Pancreas (tissue), 10 donors: ENCODE measurements around the gene KRT71. TPM values are rescaled to one million over a fixed set of nuclear protein-coding genes. Genes with fewer than 3 reads are reported as not detected.
A peak's percentile ranks its signal among the peaks of the same experiment; 100 is the strongest.

Experiments
- ATAC-seq, 4 donors: fragments of 200-7000 bp; cut with Tn5 transposase; one replicate each; pipeline versions ENCODE4 v1.8.0 to v1.9.1; 2020; ENCODE audit warnings: mild to moderate bottlenecking in 4 of 4, moderate library complexity in 4 of 4
- DNase-seq, 6 donors: peaks; one replicate each; pipeline ENCODE4 v3.0.0-alpha.2; 2020
- FAIRE-seq: peaks from 2 replicates; lab custom pipeline; 2012; peaks lifted over from hg19 to GRCh38; lab: Jason Lieb, UNC
- H3K27ac ChIP-seq, 4 donors: fragments of 200-600 bp; sonication (generic); 1 replicate in 3 of 4; 2 replicates in 1 of 4; pipeline versions ENCODE4 v1.5.0 to v1.8.0; 2020
- H3K27me3 ChIP-seq, 4 donors: fragments of 200-600 bp; one replicate each; pipeline ENCODE4 v1.8.0; 2021
- H3K36me3 ChIP-seq, 3 donors: fragments of 200-600 bp; sonication (generic) in 1 of 3; one replicate each; pipeline versions ENCODE4 v1.5.0 to v1.8.0; 2020 to 2021
- H3K4me1 ChIP-seq, 3 donors: fragments of 200-600 bp; one replicate each; pipeline ENCODE4 v1.8.0; 2021
- H3K4me3 ChIP-seq, 4 donors: fragments of 200-600 bp; sonication (generic) in 2 of 4; one replicate each; pipeline versions ENCODE4 v1.5.0 to v1.8.0; 2020 to 2021
- H3K9me3 ChIP-seq, 4 donors: fragments of 200-600 bp; one replicate each; pipeline ENCODE4 v1.8.0; 2021
- CTCF ChIP-seq, 4 donors: fragments of 200-600 bp; sonication (generic) in 3 of 4; IDR thresholded peaks; one replicate each; pipeline versions ENCODE4 v1.5.0 to v1.8.0; 2021; ENCODE audit warnings: antibody characterized with exemption in 4 of 4
- WGBS, 2 donors: extraction: QIAGEN DNeasy Blood & Tissue Kit; methylation state at CpG; one replicate each; pipeline ENCODE4 v1.1.7; 2013; 5-methylcytosine and 5-hydroxymethylcytosine counted together
- intact Hi-C, 3 donors: fragments of 100-400 bp; cut with DNase I; formaldehyde crosslinking; loops; one replicate each; pipeline versions ENCODE4 v1.11.1 to v1.14.2; 2022
- polyA plus RNA-seq, 2 donors: library from polyadenylated mRNA; stranded (reverse); fragments of 200-250 nt; gene quantifications; one replicate each; pipeline ENCODE4 v1.2.3, GENCODE V29; 2013
- total RNA-seq, 6 donors: library from RNA; stranded (reverse); fragmentation: NEBNext Ultra II Directional in 4 of 6; extraction: Animal tissue kit (Norgen Biotek cat#: 25700) in 4 of 6; gene quantifications; one replicate each; pipeline versions ENCODE4 v1.2.1 to v1.2.4, GENCODE V29; 2021 to 2023
- donor health status: healthy with polysubstance abuse.
- donor health status: DM: no; HTN: no; CAD: no; lungs with moderate emphysema.
- donor health status: DM: no; HTN: no; CAD: no.
- donor health status: control.
- donor health status: control.
- donor health status: Bipolar disorder and iron deficiency.
- donor health status: DM: yes; HTN: yes; CAD: no.
- donor health status: DM: no; HTN: no; CAD: no.
- donor health status: DM: no; HTN: no; CAD: no.
- donor health status: DM: yes; HTN: yes; CAD: no.

The KRT71 gene
- total and polyA plus RNA-seq, 8 donors = not detected

- Histone ChIP-seq H3K36me3 (no peaks in the 10 kb centered on the region), H3K4me3 (no peak overlapping the region), H3K9me3 (no peaks in the 10 kb centered on the region), H3K27ac (no peak overlapping the region), H3K27me3 (no peaks in the 10 kb centered on the region), H3K4me1 (no peaks in the 10 kb centered on the region)
- ATAC-seq (no peak), FAIRE-seq (no peak), DNase-seq (no peak)
- WGBS, 2 donors = 34 to 52% methylated on average over 2 of the region's 2 CpGs
- no peak for TF ChIP-seq CTCF (IDR thresholded peaks at IDR 0.05)
- intact Hi-C loops = loop anchor here (5.0 to 10.0 kb wide), 4 partner anchors 285 to 402 kb away; no protein-coding TSS in a partner anchor
Observed at GRCh38 chr12:52582486-52582885, 29.5 kb upstream of the KRT71 start.

- ATAC-seq (peak in 1 of 4 donors; percentile 48), DNase-seq (no peak), FAIRE-seq (no peak)
- H3K9me3 ChIP-seq = no peaks in the 10 kb centered on the region
- no peak overlapping the region for H3K4me3 ChIP-seq
- no peaks in the 10 kb centered on the region for H3K36me3 ChIP-seq
- no peak for TF ChIP-seq CTCF (IDR thresholded peaks at IDR 0.05)
- 36 to 44% methylated on average over 6 of the region's 6 CpGs for WGBS, 2 donors
- no peak overlapping the region for H3K27ac ChIP-seq
- H3K27me3 ChIP-seq = no peaks in the 10 kb centered on the region
- intact Hi-C loops = loop anchor here (5.0 to 10.0 kb wide), 4 partner anchors 286 to 403 kb away; no protein-coding TSS in a partner anchor
- no peaks in the 10 kb centered on the region for H3K4me1 ChIP-seq
Observed at GRCh38 chr12:52581481-52581880, 28.5 kb upstream of the KRT71 start.

GRCh38 chr12:52581066-52581465 is 28.1 kb upstream of the KRT71 start:
- intact Hi-C loops = loop anchor here (5.0 to 10.0 kb wide), 4 partner anchors 286 to 404 kb away; no protein-coding TSS in a partner anchor
- 71 to 83% methylated on average over 7 of the region's 7 CpGs for WGBS, 2 donors
- no peaks in the 10 kb centered on the region for H3K27me3 ChIP-seq
- TF ChIP-seq CTCF (IDR thresholded peaks at IDR 0.05) = no peak
- no peaks in the 10 kb centered on the region for H3K36me3 ChIP-seq
- DNase-seq = no peak
- no peak for FAIRE-seq
- no peak overlapping the region for H3K4me3 ChIP-seq
- no peak overlapping the region for H3K27ac ChIP-seq
- no peak for ATAC-seq
- H3K4me1 ChIP-seq = no peaks in the 10 kb centered on the region
- H3K9me3 ChIP-seq = no peaks in the 10 kb centered on the region

- DNase-seq (no peak), ATAC-seq (no peak), FAIRE-seq (no peak)
- WGBS, 2 donors = 79 to 82% methylated on average over 1 of the region's 1 CpG
- Histone ChIP-seq H3K4me3 (no peak overlapping the region), H3K27ac (no peak overlapping the region), H3K9me3 (no peaks in the 10 kb centered on the region), H3K27me3 (no peaks in the 10 kb centered on the region), H3K4me1 (no peaks in the 10 kb centered on the region), H3K36me3 (no peaks in the 10 kb centered on the region)
- TF ChIP-seq CTCF (IDR thresholded peaks at IDR 0.05) = no peak
- intact Hi-C loops = loop anchor here (5.0 to 10.0 kb wide), 4 partner anchors 287 to 404 kb away; no protein-coding TSS in a partner anchor
Observed at GRCh38 chr12:52580496-52580895, 27.6 kb upstream of the KRT71 start.
